Measurements from ENCODE around the gene TMEM225B. TPM values are rescaled to one million over a fixed set of nuclear protein-coding genes. Genes with fewer than 3 reads are reported as not detected.
A peak's percentile ranks its signal among the peaks of the same experiment; 100 is the strongest.
"Not testable (repeated sequence)": the region's sequence is repeated elsewhere in the genome, so short reads cannot be mapped to it uniquely, and the experiment has no call there.

The TMEM225B gene, protein sequence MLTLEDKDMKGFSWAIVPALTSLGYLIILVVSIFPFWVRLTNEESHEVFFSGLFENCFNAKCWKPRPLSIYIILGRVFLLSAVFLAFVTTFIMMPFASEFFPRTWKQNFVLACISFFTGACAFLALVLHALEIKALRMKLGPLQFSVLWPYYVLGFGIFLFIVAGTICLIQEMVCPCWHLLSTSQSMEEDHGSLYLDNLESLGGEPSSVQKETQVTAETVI
- total RNA-seq = 0.30 TPM
- long read RNA-seq, partial matches to known transcripts = 1 of 1 reads
- long read RNA-seq, other reads (novel, unspliced or antisense) = 0 of 1 reads

DNA sequence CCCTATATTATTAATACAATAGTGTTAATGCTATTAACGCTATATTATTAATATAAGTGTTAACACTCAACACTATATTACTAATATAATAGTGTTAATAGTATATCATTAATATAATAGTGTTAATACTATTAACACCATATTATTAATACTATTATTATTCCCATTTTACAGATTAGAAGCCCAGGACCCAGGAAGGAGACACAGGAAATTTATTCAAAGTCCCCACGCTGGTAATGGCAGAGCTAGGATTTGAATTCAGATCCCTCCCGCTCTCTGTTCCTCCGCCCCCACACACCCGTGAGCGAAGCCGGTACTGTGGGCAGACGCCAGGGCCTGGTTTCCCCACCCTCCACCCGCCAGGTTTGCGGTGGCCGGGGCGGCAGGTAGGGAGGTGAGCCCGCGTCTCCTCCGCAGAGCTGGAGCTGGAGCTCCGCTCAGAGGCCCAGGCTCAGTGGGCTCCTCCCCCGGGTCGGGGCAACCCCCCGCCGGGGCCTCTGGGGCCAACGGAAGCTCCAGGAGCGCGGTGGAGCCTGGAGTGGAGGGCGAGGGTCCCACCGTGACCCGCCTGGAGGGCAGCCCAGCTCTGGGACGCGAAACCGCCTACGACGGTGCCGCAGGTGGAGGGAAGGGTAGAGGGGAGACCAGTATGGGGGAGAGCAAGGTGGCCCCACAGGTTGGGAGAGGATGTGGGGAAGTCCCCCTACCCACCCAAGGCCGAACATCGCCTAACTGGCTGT is at the start of gene TMEM225B:
TMEM225B (plus strand) TSS at position 506 of the 740 bp plus-strand sequence. CDS start 6,122 bp downstream, outside the sequence.
- Histone ChIP-seq H3K27me3 (ENCODE audit: low read depth) (no peaks in the 10 kb centered on the region), H3K4me3 (no peak within 1 kb of the TSS), H3K27ac (no peak within 1 kb of the TSS), H3K9me3 (no peaks in the 10 kb centered on the region), H3K36me3 (no peaks in the 10 kb centered on the region), H3K4me1 (no peaks in the 10 kb centered on the region)
- DNase-seq = no peak
- peak in 1 of 2 donors; percentile 26 for ATAC-seq
- intact Hi-C loops (cut with DNase I) = no loop called here
- TF ChIP-seq, protein P1, sequence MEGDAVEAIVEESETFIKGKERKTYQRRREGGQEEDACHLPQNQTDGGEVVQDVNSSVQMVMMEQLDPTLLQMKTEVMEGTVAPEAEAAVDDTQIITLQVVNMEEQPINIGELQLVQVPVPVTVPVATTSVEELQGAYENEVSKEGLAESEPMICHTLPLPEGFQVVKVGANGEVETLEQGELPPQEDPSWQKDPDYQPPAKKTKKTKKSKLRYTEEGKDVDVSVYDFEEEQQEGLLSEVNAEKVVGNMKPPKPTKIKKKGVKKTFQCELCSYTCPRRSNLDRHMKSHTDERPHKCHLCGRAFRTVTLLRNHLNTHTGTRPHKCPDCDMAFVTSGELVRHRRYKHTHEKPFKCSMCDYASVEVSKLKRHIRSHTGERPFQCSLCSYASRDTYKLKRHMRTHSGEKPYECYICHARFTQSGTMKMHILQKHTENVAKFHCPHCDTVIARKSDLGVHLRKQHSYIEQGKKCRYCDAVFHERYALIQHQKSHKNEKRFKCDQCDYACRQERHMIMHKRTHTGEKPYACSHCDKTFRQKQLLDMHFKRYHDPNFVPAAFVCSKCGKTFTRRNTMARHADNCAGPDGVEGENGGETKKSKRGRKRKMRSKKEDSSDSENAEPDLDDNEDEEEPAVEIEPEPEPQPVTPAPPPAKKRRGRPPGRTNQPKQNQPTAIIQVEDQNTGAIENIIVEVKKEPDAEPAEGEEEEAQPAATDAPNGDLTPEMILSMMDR (IDR thresholded peaks at IDR 0.05) = no peak

DNA sequence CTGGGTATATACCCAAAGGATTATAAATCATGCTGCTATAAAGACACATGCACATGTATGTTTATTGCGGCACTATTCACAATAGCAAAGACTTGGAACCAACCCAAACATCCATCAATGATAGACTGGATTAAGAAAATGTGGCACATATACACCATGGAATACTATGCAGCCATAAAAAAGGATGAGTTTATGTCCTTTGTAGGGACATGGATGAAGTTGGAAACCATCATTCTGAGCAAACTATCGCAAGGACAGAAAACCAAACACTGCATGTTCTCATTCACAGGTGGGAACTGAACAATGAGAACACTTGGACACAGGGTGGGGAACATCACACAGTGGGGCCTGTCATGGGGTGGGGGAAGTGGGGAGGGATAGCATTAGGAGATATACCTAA is 48.5 kb upstream of the TMEM225B start:
- not testable (repeated sequence) for H3K27me3 ChIP-seq (ENCODE audit: low read depth); H3K9me3 ChIP-seq
- intact Hi-C loops (cut with DNase I) = loop anchor here (10.0 kb wide), 1 partner anchor 65 kb away; no protein-coding TSS in a partner anchor

DNA sequence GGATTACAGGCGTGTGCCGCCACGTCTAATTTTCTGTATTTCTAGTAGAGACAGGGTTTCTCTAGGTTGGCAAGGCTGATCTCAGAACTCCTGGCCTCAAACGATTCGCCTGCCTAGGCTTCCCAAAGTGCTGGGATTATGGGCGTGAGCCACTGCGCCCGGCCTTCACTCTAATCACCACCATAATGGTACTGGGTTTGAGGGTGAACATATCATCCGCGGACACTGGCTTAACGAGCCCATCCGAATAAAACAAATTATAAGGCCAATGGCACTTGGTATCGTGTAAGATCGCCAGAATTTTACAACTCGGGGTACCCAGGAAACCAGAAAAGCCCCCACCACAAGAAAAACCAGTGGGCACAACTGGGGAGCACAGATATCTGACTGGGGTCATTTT is 46.7 kb upstream of the TMEM225B start:
- DNase-seq (no peak), ATAC-seq (peak; percentile 35 to 46)
- Histone ChIP-seq H3K4me3 (peak overlapping the region; percentile 76), H3K36me3 (peaks cover 27% of the 10 kb centered on the region), H3K27ac (peak overlapping the region; percentile 85), H3K4me1 (peaks cover 19% of the 10 kb centered on the region), H3K9me3 (no peaks in the 10 kb centered on the region), H3K27me3 (ENCODE audit: low read depth) (no peaks in the 10 kb centered on the region)
- intact Hi-C loops (cut with DNase I) = no loop called here
- TF ChIP-seq, protein P1 (IDR thresholded peaks at IDR 0.05) = no peak

More for the DNA sequence above, 48.5 kb upstream of the TMEM225B start:
- not testable (repeated sequence) for DNase-seq, ATAC-seq, H3K4me3 ChIP-seq, H3K27ac ChIP-seq
- Histone ChIP-seq H3K4me1 (peaks cover 16% of the 10 kb centered on the region), H3K36me3 (peaks cover 19% of the 10 kb centered on the region)

DNA sequence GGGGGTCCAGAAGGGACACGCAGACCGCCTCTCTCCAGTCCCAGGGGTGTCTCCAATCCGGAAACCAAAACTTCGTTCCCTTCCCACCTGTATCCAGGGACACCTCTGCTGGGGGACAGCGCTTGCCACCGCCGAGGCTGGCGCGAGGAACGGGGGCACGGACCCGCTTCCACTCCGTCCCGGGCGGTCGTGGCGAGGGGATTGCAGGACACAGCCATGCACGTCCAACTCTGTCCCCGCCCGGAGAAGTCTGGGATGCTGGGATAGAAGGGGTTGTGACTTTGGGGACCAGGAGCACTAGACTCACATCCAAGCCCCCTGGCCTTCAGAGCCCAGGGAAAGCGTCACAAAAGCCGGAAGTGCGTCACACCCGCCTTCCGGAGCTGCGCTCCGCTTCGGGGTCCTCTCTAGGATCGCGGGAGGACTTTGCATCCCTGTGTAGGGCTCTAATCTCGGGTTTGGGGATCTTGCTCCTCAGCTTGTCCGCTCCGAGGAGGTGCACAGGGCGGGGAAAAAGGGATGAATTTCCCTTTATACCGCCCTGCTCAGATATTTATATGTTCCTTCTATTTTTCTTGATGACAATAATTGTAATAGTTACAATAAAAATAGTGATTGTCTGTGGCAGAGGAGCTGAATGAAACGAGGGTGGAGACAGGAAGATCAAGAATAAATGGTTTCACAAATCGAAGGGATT is 46.2 kb upstream of the TMEM225B start, which contains the start of gene FAM200A:
FAM200A (minus strand) TSS at position 348 of the 697 bp plus-strand sequence. CDS start 3,707 bp downstream, outside the sequence.
- peak within 1 kb of the TSS; percentile 85 for H3K27ac ChIP-seq
- peak; percentile 96 to 100 for ATAC-seq
- H3K4me1 ChIP-seq = peaks cover 25% of the 10 kb centered on the region
- peak within 1 kb of the TSS; percentile 76 for H3K4me3 ChIP-seq
- TF ChIP-seq, protein P1 (IDR thresholded peaks at IDR 0.05) = no peak
- peak; percentile 92 for DNase-seq
- H3K9me3 ChIP-seq = no peaks in the 10 kb centered on the region
- peaks cover 33% of the 10 kb centered on the region for H3K36me3 ChIP-seq
- intact Hi-C loops (cut with DNase I) = no loop called here
- no peaks in the 10 kb centered on the region for H3K27me3 ChIP-seq (ENCODE audit: low read depth)

DNA sequence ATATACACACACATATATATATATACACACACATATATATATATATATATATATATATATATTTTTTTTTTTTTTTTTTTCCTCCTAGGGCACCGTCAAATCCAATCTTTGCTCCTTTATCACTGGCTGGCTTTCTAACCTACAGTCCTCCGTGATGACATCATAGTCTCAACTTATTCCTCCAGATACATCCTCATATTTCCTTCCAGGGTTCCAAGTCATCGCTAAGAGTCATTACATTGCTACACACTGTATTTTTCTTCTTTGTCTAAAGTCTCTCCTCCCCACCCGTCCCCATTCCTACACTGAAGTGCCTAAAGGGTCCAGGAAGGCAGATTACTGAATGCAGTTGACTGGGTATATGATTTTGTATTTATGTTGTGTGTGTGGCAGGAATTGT is 45.0 kb upstream of the TMEM225B start:
- Histone ChIP-seq H3K36me3 (peaks cover 29% of the 10 kb centered on the region), H3K27me3 (ENCODE audit: low read depth) (no peaks in the 10 kb centered on the region), H3K9me3 (no peaks in the 10 kb centered on the region), H3K4me1 (peaks cover 33% of the 10 kb centered on the region), H3K4me3 (no peak overlapping the region), H3K27ac (no peak overlapping the region)
- intact Hi-C loops (cut with DNase I) = no loop called here
- TF ChIP-seq, protein P1 (IDR thresholded peaks at IDR 0.05) = no peak
- no peak for DNase-seq
- ATAC-seq = no peak

All from lower lobe of right lung (tissue), 2 donors.